Measurements from ENCODE around the gene SLC6A20. TPM values are rescaled to one million over a fixed set of nuclear protein-coding genes. Genes with fewer than 3 reads are reported as not detected.

SLC6A20 gene, protein sequence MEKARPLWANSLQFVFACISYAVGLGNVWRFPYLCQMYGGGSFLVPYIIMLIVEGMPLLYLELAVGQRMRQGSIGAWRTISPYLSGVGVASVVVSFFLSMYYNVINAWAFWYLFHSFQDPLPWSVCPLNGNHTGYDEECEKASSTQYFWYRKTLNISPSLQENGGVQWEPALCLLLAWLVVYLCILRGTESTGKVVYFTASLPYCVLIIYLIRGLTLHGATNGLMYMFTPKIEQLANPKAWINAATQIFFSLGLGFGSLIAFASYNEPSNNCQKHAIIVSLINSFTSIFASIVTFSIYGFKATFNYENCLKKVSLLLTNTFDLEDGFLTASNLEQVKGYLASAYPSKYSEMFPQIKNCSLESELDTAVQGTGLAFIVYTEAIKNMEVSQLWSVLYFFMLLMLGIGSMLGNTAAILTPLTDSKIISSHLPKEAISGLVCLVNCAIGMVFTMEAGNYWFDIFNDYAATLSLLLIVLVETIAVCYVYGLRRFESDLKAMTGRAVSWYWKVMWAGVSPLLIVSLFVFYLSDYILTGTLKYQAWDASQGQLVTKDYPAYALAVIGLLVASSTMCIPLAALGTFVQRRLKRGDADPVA
- total RNA-seq (2022; extraction: Qiagen RNA extraction; ENCODE audit: low read depth) = 0.03 to 0.07 TPM (median 0.04 TPM) in 4 of 5 replicates, not detected in the other

GRCh38 chr3:45795882-45796765 is at the start of gene SLC6A20:
SLC6A20 (minus strand) TSS chr3:45796536; CDS start chr3:45796419, 117 bp downstream.

DNA sequence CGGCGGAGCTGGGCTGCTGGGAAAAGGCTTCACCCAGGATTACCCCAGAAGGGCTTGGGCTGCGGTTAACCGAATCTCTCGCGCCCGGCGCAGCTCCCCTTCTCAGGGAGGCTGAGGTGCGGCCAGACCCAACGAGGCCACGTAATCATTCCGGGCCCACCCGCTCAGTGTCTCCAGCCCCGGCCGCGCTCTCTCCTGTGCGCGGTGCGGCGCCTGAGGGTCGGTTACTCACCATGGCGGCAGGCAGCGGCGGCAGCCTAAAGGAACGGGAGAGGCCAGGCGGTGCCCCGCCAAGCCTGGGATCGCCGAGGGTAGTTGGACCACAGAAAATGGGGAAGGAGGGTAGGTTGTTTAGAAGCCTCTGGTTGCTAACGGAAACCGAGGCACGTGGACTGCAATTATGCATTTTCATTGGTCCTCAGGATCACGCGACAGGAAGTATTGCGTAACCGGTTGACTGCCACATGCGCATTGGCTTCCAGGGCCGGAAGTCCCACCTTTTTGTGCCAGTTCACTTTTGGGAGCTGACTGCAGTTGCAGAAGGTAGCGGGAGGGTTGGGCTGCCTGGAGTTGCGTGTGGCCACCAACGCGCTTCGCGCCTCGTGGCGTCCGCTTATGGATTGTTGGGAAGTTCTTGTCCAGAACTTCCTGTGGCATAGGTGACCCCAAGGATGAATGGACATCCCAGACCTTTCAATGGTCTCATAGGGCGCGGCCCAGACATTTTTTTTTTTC is 45.6 kb upstream of the SLC6A20 start, which contains the start of gene LZTFL1:
Gene LZTFL1 (minus strand): TSS at position 363 of the 735 bp plus-strand sequence. CDS start 128 bp downstream, at position 235.

Other genes with a start within 250 kb of the SLC6A20 start
- 10.3 to 17.9 TPM (median 15.1 TPM) in 5 replicates for gene LIMD1, start 201.8 kb downstream of the SLC6A20 start, total RNA-seq (2022; extraction: Qiagen RNA extraction; ENCODE audit: low read depth)
- 13.6 to 17.9 TPM (median 16.7 TPM) in 5 replicates for gene SACM1L, start 107.1 kb downstream of the SLC6A20 start, total RNA-seq (2022; extraction: Qiagen RNA extraction; ENCODE audit: low read depth)
- 12.2 to 17.1 TPM (median 15.1 TPM) in 5 replicates for gene LZTFL1, start 45.6 kb upstream of the SLC6A20 start, total RNA-seq (2022; extraction: Qiagen RNA extraction; ENCODE audit: low read depth)
- not detected in 5 replicates for gene CCR9, start 90.0 kb upstream of the SLC6A20 start, total RNA-seq (2022; extraction: Qiagen RNA extraction; ENCODE audit: low read depth)
- not detected in 5 replicates for gene CXCR6, start 146.9 kb upstream of the SLC6A20 start, total RNA-seq (2022; extraction: Qiagen RNA extraction; ENCODE audit: low read depth)
- gene FYCO1, start 199.3 kb upstream of the SLC6A20 start, total RNA-seq (2022; extraction: Qiagen RNA extraction; ENCODE audit: low read depth) = 4.0 to 5.4 TPM (median 4.9 TPM) in 5 replicates
- gene XCR1, start 230.9 kb upstream of the SLC6A20 start, total RNA-seq (2022; extraction: Qiagen RNA extraction; ENCODE audit: low read depth) = not detected in 5 replicates

Data from A549 treated with GW870086 at 1 μM for 4 hours (cell line).